Psoas muscle (tissue), 8 donors: ENCODE measurements around the gene PAPPA. TPM values are rescaled to one million over a fixed set of nuclear protein-coding genes. Genes with fewer than 3 reads are reported as not detected.

Experiments
- ATAC-seq, 4 donors: fragments of 200-7000 bp; cut with Tn5 transposase; one replicate each; pipeline ENCODE4 v1.9.1; 2020; ENCODE audit warnings: moderate library complexity in 3 of 4, mild to moderate bottlenecking in 2 of 4
- DNase-seq, 2 donors: peaks; one replicate each; pipeline ENCODE4 v3.0.0-alpha.2; 2020
- H3K27ac ChIP-seq: fragments of 200-600 bp; one replicate; pipeline ENCODE4 v1.8.0; 2022
- H3K27me3 ChIP-seq, 3 donors: fragments of 200-600 bp in 1 of 3; one replicate each; pipeline versions ENCODE4 v1.6.1 to v1.8.0; 2013 to 2022; ENCODE audit warnings: low read length in 2 of 3, mild to moderate bottlenecking in 2 of 3, moderate library complexity in 1 of 3; ENCODE audit not compliant: insufficient read depth in 3 of 3
- H3K36me3 ChIP-seq, 2 donors: fragments of 200-600 bp in 1 of 2; one replicate each; pipeline versions ENCODE4 v1.6.1 to v1.8.0; 2013 to 2022; ENCODE audit warnings: low read depth in 1 of 2, mild to moderate bottlenecking in 1 of 2, moderate library complexity in 1 of 2; ENCODE audit not compliant: insufficient read depth in 1 of 2
- H3K4me1 ChIP-seq: fragments of 200-600 bp; one replicate; pipeline ENCODE4 v1.8.0; 2022
- H3K4me3 ChIP-seq: fragments of 200-600 bp; one replicate; pipeline ENCODE4 v1.8.0; 2022; ENCODE audit warnings: mild to moderate bottlenecking
- H3K9me3 ChIP-seq: fragments of 200-600 bp; one replicate; pipeline ENCODE4 v1.8.0; 2022
- WGBS, 3 donors: extraction: QIAGEN DNeasy Blood & Tissue Kit; methylation state at CpG; one replicate each; pipeline versions ENCODE4 v1.1.6 to v1.1.7; 2013; 5-methylcytosine and 5-hydroxymethylcytosine counted together
- intact Hi-C, 2 donors: fragments of 100-400 bp; cut with DNase I; formaldehyde crosslinking; loops; one replicate each; pipeline versions ENCODE4 v1.11.0 to v1.14.2; 2022
- polyA plus RNA-seq, 3 donors: library from polyadenylated mRNA; stranded (reverse); fragments of 200-250 nt; gene quantifications; one replicate each; pipeline ENCODE4 v1.2.3, GENCODE V29; 2013
- total RNA-seq, 4 donors: library from RNA; stranded (reverse); fragmentation: NEBNext Ultra II Directional in 2 of 4; extraction: Animal tissue kit (Norgen Biotek cat#: 25700) in 2 of 4; gene quantifications; one replicate each; pipeline versions ENCODE4 v1.2.1 to v1.2.4, GENCODE V29; 2021 to 2023
- TF ChIP-seq, protein P1 (sequence below): fragments of 200-600 bp; IDR thresholded peaks from one replicate; pipeline ENCODE4 v1.8.0; 2022; ENCODE audit warnings: antibody characterized with exemption
- donor health status: healthy with polysubstance abuse.
- donor health status: DM: no; HTN: no; CAD: no; lungs with moderate emphysema.
- donor health status: Bipolar disorder and iron deficiency.
- donor health status: healthy.
- donor health status: DM: yes; HTN: yes; CAD: no.
- donor health status: DM: no; HTN: no; CAD: no.
- donor health status: DM: no; HTN: no; CAD: no.
- donor health status: DM: yes; HTN: yes; CAD: no.

Gene PAPPA
- total and polyA plus RNA-seq, 7 donors = 0.07 to 0.88 (median 0.61) TPM

DNA sequence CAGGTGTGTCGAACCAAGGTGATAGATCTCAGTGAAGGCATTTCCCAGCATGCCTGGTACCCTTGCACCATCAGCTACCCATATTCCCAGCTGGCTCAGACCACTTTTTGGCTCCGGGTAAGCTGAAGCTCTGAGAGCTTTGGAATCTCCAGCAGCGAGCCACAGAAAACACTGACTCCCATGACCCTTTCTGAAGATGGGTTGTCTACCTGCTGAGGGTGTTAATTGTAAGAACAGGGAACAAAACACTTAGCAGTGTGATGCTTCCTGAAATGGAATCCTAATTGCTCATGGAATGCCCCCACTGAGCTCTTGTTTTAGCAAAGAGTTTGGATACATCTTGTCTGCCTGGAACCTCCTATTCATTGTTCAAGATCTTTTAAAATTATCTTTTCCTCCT, 177.7 kb downstream of the PAPPA start:
- intact Hi-C loops = no loop called here
- no peaks in the 10 kb centered on the region for H3K27me3 ChIP-seq
- no peaks in the 10 kb centered on the region for H3K36me3 ChIP-seq
- DNase-seq (no peak), ATAC-seq (no peak)
- H3K4me1 ChIP-seq = peaks cover 10% of the 10 kb centered on the region
- no peaks in the 10 kb centered on the region for H3K9me3 ChIP-seq
- no peak overlapping the region for H3K4me3 ChIP-seq
- TF ChIP-seq, protein P1, sequence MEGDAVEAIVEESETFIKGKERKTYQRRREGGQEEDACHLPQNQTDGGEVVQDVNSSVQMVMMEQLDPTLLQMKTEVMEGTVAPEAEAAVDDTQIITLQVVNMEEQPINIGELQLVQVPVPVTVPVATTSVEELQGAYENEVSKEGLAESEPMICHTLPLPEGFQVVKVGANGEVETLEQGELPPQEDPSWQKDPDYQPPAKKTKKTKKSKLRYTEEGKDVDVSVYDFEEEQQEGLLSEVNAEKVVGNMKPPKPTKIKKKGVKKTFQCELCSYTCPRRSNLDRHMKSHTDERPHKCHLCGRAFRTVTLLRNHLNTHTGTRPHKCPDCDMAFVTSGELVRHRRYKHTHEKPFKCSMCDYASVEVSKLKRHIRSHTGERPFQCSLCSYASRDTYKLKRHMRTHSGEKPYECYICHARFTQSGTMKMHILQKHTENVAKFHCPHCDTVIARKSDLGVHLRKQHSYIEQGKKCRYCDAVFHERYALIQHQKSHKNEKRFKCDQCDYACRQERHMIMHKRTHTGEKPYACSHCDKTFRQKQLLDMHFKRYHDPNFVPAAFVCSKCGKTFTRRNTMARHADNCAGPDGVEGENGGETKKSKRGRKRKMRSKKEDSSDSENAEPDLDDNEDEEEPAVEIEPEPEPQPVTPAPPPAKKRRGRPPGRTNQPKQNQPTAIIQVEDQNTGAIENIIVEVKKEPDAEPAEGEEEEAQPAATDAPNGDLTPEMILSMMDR = no peak
- no peak overlapping the region for H3K27ac ChIP-seq
- WGBS, 3 donors = 64 to 79% (median 75%) methylated on average over 3 of the region's 3 CpGs

- ATAC-seq = no peak
- no peak for DNase-seq
- no peaks in the 10 kb centered on the region for H3K27me3 ChIP-seq
- 94 to 95% (median 94%) methylated on average over 6 of the region's 6 CpGs for WGBS, 3 donors
- peaks cover 10% of the 10 kb centered on the region for H3K4me1 ChIP-seq
- TF ChIP-seq, protein P1 = no peak
- H3K4me3 ChIP-seq = no peak overlapping the region
- no peaks in the 10 kb centered on the region for H3K36me3 ChIP-seq
- no peaks in the 10 kb centered on the region for H3K9me3 ChIP-seq
- no peak overlapping the region for H3K27ac ChIP-seq
- intact Hi-C loops = no loop called here
Measured at GRCh38 chr9:116332090-116332489, 178.5 kb downstream of the PAPPA start.

DNA sequence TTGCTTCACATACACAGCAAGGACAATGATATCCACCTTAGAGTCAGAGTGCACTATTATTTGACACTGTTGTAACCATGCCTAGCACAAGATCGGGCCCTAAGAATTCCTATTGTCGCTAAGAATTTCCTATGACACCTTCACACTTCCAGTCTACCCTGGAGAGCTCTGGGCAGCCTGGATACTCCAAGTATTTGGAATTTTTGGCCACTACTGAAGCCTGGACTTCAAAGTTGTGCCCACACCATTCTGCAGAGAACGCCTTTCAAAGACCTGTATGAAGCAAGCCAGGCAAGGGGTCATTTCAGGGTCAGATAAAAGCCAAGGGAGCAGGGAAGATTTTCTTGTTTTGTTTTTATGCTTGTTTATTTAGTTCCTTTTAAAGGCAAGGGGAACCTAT, 179.7 kb downstream of the PAPPA start:
- H3K36me3 ChIP-seq = no peaks in the 10 kb centered on the region
- TF ChIP-seq, protein P1 = no peak
- no peak for ATAC-seq

DNA sequence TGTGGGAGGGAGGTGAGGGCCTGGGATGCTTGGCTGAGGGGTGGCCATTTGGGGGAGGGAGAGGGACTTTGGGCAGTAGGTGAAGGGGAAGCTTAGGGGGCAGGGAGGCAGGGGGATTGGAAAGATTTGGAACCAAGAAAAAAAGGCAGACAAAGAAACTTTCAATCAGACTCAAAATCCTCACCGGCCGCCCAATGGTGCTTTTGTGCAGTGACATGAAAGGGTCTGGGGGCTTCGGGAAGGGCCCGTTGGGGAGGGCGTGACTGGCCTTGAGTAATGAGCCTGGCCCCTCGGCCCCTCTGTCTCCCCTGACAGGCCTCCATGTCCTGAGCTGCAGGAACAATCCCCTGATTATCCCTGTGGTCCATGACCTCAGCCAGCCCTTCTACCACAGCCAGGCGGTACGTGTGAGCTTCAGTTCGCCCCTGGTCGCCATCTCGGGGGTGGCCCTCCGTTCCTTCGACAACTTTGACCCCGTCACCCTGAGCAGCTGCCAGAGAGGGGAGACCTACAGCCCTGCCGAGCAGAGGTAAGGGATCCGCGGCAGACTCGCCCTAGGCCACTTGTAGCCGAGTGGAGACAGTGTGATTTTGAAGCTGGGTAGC, 181.1 kb downstream of the PAPPA start:
- TF ChIP-seq, protein P1 = no peak
- no peak for DNase-seq
- Histone ChIP-seq H3K9me3 (no peaks in the 10 kb centered on the region), H3K4me3 (no peak overlapping the region), H3K4me1 (no peaks in the 10 kb centered on the region), H3K36me3 (no peaks in the 10 kb centered on the region), H3K27ac (no peak overlapping the region), H3K27me3 (no peaks in the 10 kb centered on the region)
- 64 to 67% (median 67%) methylated on average over 19 of the region's 19 CpGs for WGBS, 3 donors
- intact Hi-C loops = no loop called here
- no peak for ATAC-seq

More for the DNA sequence above, 179.7 kb downstream of the PAPPA start:
- peaks cover under 1% of the 10 kb centered on the region for H3K4me1 ChIP-seq
- intact Hi-C loops = no loop called here
- H3K9me3 ChIP-seq = no peaks in the 10 kb centered on the region
- H3K27ac ChIP-seq = no peak overlapping the region
- whole genome bisulfite sequencing, 3 donors = 60 to 76% (median 66%) methylated on average over 3 of the region's 3 CpGs
- no peaks in the 10 kb centered on the region for H3K27me3 ChIP-seq
- no peak overlapping the region for H3K4me3 ChIP-seq
- DNase-seq = no peak

GRCh38 chr9:116335392-116335791, 181.8 kb downstream of the PAPPA start:
- Histone ChIP-seq H3K4me1 (no peaks in the 10 kb centered on the region), H3K27me3 (no peaks in the 10 kb centered on the region), H3K9me3 (no peaks in the 10 kb centered on the region), H3K36me3 (no peaks in the 10 kb centered on the region), H3K27ac (no peak overlapping the region), H3K4me3 (no peak overlapping the region)
- ATAC-seq (no peak), DNase-seq (no peak)
- TF ChIP-seq, protein P1 = no peak
- 69 to 77% (median 76%) methylated on average over 4 of the region's 4 CpGs for WGBS, 3 donors
- intact Hi-C loops = no loop called here
